Loucy (cell line): ENCODE measurements around the gene DCPS.

ENCODE experiments used
- CTCF ChIP-seq: fragments of 200-600 bp; sonication (generic); conservative IDR thresholded peaks from 2 replicates; pipeline ENCODE4 v1.5.1; 2014; ENCODE audit warnings: mild to moderate bottlenecking, antibody characterized with exemption, low read length
- EZH2phosphoT487 ChIP-seq: fragments of 200-600 bp; IDR thresholded peaks from 2 replicates; pipeline ENCODE4 v1.6.1; 2018; ENCODE audit warnings: antibody characterized with exemption, mild to moderate bottlenecking, moderate library complexity, borderline replicate concordance

GRCh38 chr11:126328938-126329643 is 25.2 kb downstream of the DCPS start:
- TF ChIP-seq CTCF (no peak), EZH2phosphoT487 (no peak)
